CD4-positive, CD25-positive, alpha-beta regulatory T cell (primary cell): ENCODE measurements around the gene PHF8. TPM values are rescaled to one million over a fixed set of nuclear protein-coding genes. Genes with fewer than 3 reads are reported as not detected.

ENCODE experiments used
- ATAC-seq, 2 donors: fragments of 150-1000 bp; cut with Tn5 transposase; one replicate each; pipeline ENCODE4 v1.10.0; 2021; ENCODE audit warnings: low read depth in 2 of 2, moderate number of reproducible peaks in 2 of 2, moderate library complexity in 1 of 2
- DNase-seq, 3 donors: peaks; one replicate each; pipeline versions ENCODE4 v3.0.0 to v3.0.0-alpha.2; 2012 to 2022; ENCODE audit warnings: mixed read lengths in 1 of 3
- H3K27ac ChIP-seq: one replicate; pipeline ENCODE4 v1.7.0; 2013; ENCODE audit warnings: mild to moderate bottlenecking, low read length; ENCODE audit not compliant: insufficient read depth, poor library complexity, severe bottlenecking
- H3K27me3 ChIP-seq: one replicate; pipeline ENCODE4 v1.7.0; 2013; ENCODE audit warnings: low read length; ENCODE audit not compliant: control insufficient read depth, insufficient read depth
- H3K36me3 ChIP-seq: one replicate; pipeline ENCODE4 v1.7.0; 2013; ENCODE audit warnings: mild to moderate bottlenecking, low read length, moderate library complexity; ENCODE audit not compliant: control insufficient read depth, insufficient read depth
- H3K4me1 ChIP-seq: 2 replicates; pipeline ENCODE4 v1.7.0; 2013; ENCODE audit warnings: mild to moderate bottlenecking, low read length; ENCODE audit not compliant: insufficient read depth, control insufficient read depth, poor library complexity, severe bottlenecking
- H3K4me3 ChIP-seq: one replicate; pipeline ENCODE4 v1.7.0; 2013; ENCODE audit warnings: low read depth, mild to moderate bottlenecking, low read length, moderate library complexity
- H3K9me3 ChIP-seq, 2 experiments: 1 replicate in 1 of 2; 2 replicates in 1 of 2; pipeline ENCODE4 v1.7.0; 2013; ENCODE audit warnings: low read length in 2 of 2, mild to moderate bottlenecking in 1 of 2, moderate library complexity in 1 of 2; ENCODE audit not compliant: control insufficient read depth in 2 of 2
- H3K27ac Mint-ChIP-seq, 3 donors: one replicate each; pipeline ENCODE4 v1.8.0; 2020 to 2022; ENCODE audit warnings: mild to moderate bottlenecking in 3 of 3, mixed read lengths in 3 of 3, moderate library complexity in 2 of 3
- H3K27me3 Mint-ChIP-seq: one replicate; pipeline ENCODE4 v1.8.0; 2022; ENCODE audit warnings: mild to moderate bottlenecking, mixed read lengths
- H3K36me3 Mint-ChIP-seq: one replicate; pipeline ENCODE4 v1.8.0; 2020; ENCODE audit warnings: mixed read lengths
- H3K4me1 Mint-ChIP-seq, 4 donors: one replicate each; pipeline ENCODE4 v1.8.0; 2020 to 2022; ENCODE audit warnings: mixed read lengths in 4 of 4, mild to moderate bottlenecking in 1 of 4
- H3K4me3 Mint-ChIP-seq, 4 donors: one replicate each; pipeline ENCODE4 v1.8.0; 2020 to 2022; ENCODE audit warnings: mild to moderate bottlenecking in 4 of 4, mixed read lengths in 4 of 4, moderate library complexity in 3 of 4
- H3K9me3 Mint-ChIP-seq, 7 donors: one replicate each; pipeline ENCODE4 v1.8.0; 2020 to 2022; ENCODE audit warnings: mixed read lengths in 7 of 7, mild to moderate bottlenecking in 3 of 7, moderate library complexity in 2 of 7
- polyA plus RNA-seq, 4 donors: library from polyadenylated mRNA; unstranded; fragments of 300-500 nt; fragmentation: Illumina TruSeq; gene quantifications; one replicate each; pipeline ENCODE4 v1.2.3, GENCODE V29; 2021
- total RNA-seq: library from RNA; stranded (reverse); gene quantifications from one replicate; pipeline ENCODE4 v1.2.3, GENCODE V29; 2022

The PHF8 gene
- total and polyA plus RNA-seq, 5 donors from 2014 or later, result 17.2 to 65.8 (median 20.0) TPM

DNA sequence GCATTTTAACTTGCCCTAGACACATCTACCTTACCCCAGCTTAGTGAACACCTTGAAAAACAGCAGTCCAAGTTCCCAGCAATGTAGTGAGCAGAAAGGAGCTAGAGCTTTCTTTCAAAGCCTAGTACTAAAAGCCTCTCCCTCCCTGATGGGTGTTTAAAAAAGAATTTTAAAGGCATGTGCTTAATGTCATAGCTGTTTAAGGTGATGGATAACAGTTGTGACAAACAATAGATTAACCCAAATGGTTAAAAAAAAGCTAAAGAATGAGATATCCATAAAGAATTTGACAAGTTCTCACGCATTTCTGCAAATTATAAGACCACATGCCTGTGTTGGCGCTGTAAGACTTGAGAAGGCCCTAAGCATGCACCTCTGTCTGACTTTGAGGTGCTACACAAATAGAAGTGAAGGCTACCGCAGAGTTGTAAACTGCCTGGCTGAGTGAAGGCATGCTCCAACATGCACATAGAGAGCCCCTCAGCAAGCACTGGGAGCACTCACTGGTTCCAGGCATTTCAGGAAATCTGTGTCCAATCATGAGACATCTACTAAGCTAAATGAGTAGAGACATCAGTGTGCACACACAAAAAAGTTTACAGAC lies 94.0 kb downstream of the PHF8 start:
- Histone ChIP-seq H3K27ac (no peak overlapping the region), H3K4me1 (no peaks in the 10 kb centered on the region), H3K36me3 (peaks cover 27% of the 10 kb centered on the region), H3K9me3 (no peaks in the 10 kb centered on the region), H3K4me3 (no peak overlapping the region), H3K27me3 (no peaks in the 10 kb centered on the region)
- DNase-seq, result no peak
- Mint-ChIP-seq H3K4me3 (no peak overlapping the region), H3K36me3 (peaks cover 16% of the 10 kb centered on the region), H3K27ac (no peak overlapping the region), H3K27me3 (no peaks in the 10 kb centered on the region), H3K4me1 (peaks cover 0 to 5% (median 0%) of the 10 kb centered on the region in 4 donors), H3K9me3 (no peaks in the 10 kb centered on the region)
- no peak for ATAC-seq

DNA sequence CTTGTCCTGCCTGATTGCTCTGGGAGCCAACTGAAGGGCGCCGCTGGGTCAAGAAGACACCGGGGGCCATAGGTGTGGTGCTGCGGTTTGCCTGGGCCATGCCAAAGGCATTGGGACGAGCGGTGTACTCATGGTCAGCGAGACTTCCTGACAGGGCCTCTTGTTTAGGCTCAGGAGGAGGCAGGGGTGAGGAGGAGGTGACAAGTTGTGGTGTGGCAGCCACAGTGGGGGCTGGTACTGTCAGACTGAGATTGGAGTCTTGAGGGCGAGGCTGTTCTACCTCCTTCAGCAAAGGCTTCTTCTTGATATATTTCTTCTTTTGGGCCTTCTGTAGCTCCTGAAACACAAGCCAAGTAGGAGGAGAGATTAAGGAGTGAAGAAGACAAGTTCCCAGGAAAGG lies 104.1 kb downstream of the PHF8 start:
- no peaks in the 10 kb centered on the region for H3K9me3 ChIP-seq
- no peak for ATAC-seq
- Mint-ChIP-seq H3K9me3 (no peaks in the 10 kb centered on the region), H3K27me3 (no peaks in the 10 kb centered on the region), H3K36me3 (peaks cover 18% of the 10 kb centered on the region), H3K27ac (no peak overlapping the region), H3K4me1 (peaks cover 0 to 17% (median 6%) of the 10 kb centered on the region in 4 donors), H3K4me3 (no peak overlapping the region)
- no peak overlapping the region for H3K4me3 ChIP-seq
- peaks cover 4% of the 10 kb centered on the region for H3K4me1 ChIP-seq
- peaks cover 55% of the 10 kb centered on the region for H3K36me3 ChIP-seq
- H3K27me3 ChIP-seq, result no peaks in the 10 kb centered on the region
- H3K27ac ChIP-seq, result no peak overlapping the region
- no peak for DNase-seq

DNA sequence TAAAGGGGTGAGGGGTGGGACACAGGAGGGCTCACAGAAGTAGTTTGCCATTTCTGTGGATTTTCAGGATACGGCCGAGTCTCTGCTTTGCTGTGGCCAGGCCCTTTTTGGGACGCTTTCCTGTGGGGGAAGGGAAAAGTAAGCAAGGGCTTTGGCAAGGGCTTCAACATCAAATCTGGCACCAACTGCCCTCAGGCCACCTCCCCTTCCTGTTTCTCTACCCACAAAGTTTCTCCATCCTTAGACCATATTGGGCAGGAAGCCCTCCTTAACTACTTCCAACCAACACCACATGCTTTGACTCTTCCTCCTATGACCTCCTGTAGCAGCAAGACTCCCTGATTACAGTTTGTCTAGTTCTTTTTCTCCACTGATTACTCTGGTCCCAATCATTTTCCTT lies 105.1 kb downstream of the PHF8 start:
- no peaks in the 10 kb centered on the region for H3K9me3 ChIP-seq
- no peaks in the 10 kb centered on the region for H3K27me3 ChIP-seq
- Mint-ChIP-seq H3K9me3 (no peaks in the 10 kb centered on the region), H3K4me1 (peaks cover 0 to 22% (median 8%) of the 10 kb centered on the region in 4 donors), H3K27ac (no peak overlapping the region), H3K36me3 (peaks cover 21% of the 10 kb centered on the region), H3K27me3 (no peaks in the 10 kb centered on the region), H3K4me3 (no peak overlapping the region)
- peaks cover 53% of the 10 kb centered on the region for H3K36me3 ChIP-seq
- ATAC-seq (no peak), DNase-seq (peak in 1 of 3 donors; percentile 20)
- no peak overlapping the region for H3K4me3 ChIP-seq
- no peak overlapping the region for H3K27ac ChIP-seq
- H3K4me1 ChIP-seq, result peaks cover 4% of the 10 kb centered on the region

DNA sequence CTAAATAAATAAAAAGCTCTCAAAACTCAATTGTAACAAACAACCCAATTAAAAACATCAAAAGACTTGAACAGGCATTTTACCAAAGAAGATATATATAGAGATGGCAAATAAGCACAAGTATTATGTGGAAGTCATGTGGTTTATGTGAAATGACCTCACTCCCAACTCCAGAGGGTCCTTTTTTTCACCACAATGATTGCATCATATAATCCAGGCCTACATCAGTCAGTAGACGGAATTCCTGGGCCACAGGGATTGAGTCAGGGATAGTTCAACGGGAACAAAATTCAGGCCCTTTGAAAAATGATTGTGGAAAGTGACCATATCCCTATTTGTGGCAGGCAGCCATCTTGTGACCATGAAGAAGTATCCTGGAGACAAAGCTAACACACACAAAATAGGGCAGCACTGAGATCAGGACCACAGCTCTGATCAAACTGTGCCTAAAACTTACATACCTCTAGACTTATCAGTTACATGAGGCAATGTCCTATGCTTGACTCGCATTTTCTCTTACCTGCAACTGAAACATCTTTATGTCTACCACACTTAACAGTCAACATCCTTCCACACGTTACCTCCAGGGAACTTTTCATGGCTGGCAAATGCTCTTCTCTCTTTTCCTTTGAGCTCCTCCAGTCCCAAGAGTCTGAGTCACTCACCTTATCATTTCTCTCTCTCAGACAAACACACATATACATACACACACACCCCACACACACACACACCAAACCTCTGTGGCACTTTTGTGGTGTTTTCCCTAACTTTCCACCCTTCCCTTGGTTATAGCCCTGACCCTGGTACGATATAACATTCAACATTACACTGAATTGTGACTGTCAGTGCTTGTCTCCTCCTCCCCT lies 113.5 kb downstream of the PHF8 start:
- peaks cover 0 to 3% (median 0%) of the 10 kb centered on the region in 7 donors for H3K9me3 Mint-ChIP-seq
- Histone ChIP-seq H3K4me1 (peaks cover 3% of the 10 kb centered on the region), H3K9me3 (no peaks in the 10 kb centered on the region), H3K36me3 (no peaks in the 10 kb centered on the region), H3K27ac (no peak overlapping the region), H3K4me3 (no peak overlapping the region), H3K27me3 (no peaks in the 10 kb centered on the region)
- H3K27ac Mint-ChIP-seq, result no peak overlapping the region
- ATAC-seq (no peak), DNase-seq (no peak)
- H3K36me3 Mint-ChIP-seq, result peaks cover 3% of the 10 kb centered on the region
- H3K4me1 Mint-ChIP-seq, result peaks cover 0 to 10% (median 2%) of the 10 kb centered on the region in 4 donors
- H3K4me3 Mint-ChIP-seq, result no peak overlapping the region
- peaks cover 4% of the 10 kb centered on the region for H3K27me3 Mint-ChIP-seq

DNA sequence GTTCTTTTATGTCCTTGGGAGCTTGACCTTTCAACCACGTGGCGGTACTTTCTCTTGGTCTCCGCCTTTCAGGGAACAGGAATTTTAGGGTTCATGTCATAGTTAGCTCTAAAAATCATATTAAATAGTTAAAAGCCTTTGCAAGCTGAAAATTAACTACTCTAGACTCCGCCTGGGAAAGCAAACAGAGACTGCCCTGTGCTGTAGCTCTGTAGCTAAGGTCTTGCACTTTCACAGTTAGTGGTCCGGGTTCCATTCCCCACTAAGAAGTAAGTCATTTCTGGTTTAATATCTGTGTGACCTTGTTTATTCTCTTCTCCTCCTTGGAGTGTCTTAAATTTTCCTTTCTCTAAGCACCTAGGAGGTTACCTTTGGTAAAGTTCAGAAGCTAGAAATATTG lies 118.2 kb downstream of the PHF8 start:
- ATAC-seq, result no peak
- peaks cover 4% of the 10 kb centered on the region for H3K27me3 Mint-ChIP-seq
- H3K4me3 Mint-ChIP-seq, result no peak overlapping the region
- H3K36me3 Mint-ChIP-seq, result no peaks in the 10 kb centered on the region
- peaks cover 0 to under 1% (median 0%) of the 10 kb centered on the region in 7 donors for H3K9me3 Mint-ChIP-seq
- no peak overlapping the region for H3K27ac ChIP-seq
- no peaks in the 10 kb centered on the region for H3K4me1 ChIP-seq
- DNase-seq, result no peak
- no peaks in the 10 kb centered on the region for H3K4me1 Mint-ChIP-seq
- no peak overlapping the region for H3K27ac Mint-ChIP-seq
- H3K36me3 ChIP-seq, result no peaks in the 10 kb centered on the region
- no peaks in the 10 kb centered on the region for H3K27me3 ChIP-seq
- H3K9me3 ChIP-seq, result no peaks in the 10 kb centered on the region
- H3K4me3 ChIP-seq, result no peak overlapping the region

DNA sequence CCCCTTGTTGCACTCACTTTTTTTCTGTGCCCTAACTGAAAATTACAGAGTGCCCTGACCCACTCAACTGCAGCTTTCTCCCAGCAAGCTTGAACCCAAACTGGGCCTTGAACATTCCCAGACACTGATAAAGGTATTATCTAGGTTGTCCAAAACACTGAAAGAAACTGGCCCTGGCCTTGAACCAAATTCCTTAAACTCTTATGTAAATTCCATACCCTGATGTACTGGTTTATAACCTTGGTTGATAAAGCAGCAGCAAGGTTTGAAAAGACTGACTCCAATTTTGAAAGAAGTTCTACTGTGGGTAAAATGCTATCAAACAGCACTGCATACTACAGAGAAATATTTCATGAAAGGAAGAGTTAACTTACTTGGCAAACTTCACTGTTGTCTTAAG lies 125.6 kb downstream of the PHF8 start:
- peaks cover 4% of the 10 kb centered on the region for H3K27me3 Mint-ChIP-seq

DNA sequence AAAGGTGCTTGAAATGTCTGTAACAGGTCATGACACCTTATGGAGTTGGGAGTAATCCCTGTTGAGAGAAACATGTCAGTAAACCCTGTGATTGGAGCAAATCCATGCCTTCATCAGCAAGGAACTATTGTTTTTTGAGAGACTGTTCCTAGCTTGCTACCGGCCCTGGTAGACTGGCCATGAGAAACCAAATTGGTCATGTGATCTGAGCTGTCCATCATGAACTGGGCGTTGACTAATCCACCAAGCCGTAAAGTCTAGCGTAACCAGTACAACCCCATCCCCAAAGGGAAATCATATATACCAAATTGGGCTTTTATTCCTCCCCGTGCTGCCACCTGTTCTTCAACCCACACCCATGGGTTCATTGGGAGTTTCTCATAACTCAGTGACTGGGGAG lies 143.7 kb downstream of the PHF8 start:
- H3K9me3 ChIP-seq, result no peaks in the 10 kb centered on the region

More for the DNA sequence above, 125.6 kb downstream of the PHF8 start:
- Histone ChIP-seq H3K27ac (no peak overlapping the region), H3K4me1 (no peaks in the 10 kb centered on the region), H3K36me3 (no peaks in the 10 kb centered on the region), H3K9me3 (no peaks in the 10 kb centered on the region), H3K4me3 (no peak overlapping the region), H3K27me3 (no peaks in the 10 kb centered on the region)
- ATAC-seq (no peak), DNase-seq (no peak)
- Mint-ChIP-seq H3K4me3 (no peak overlapping the region), H3K36me3 (no peaks in the 10 kb centered on the region), H3K9me3 (no peaks in the 10 kb centered on the region), H3K4me1 (no peaks in the 10 kb centered on the region), H3K27ac (no peak overlapping the region)

More for the DNA sequence above, 143.7 kb downstream of the PHF8 start:
- Histone ChIP-seq H3K4me1 (no peaks in the 10 kb centered on the region), H3K4me3 (no peak overlapping the region), H3K27ac (no peak overlapping the region), H3K27me3 (no peaks in the 10 kb centered on the region), H3K36me3 (no peaks in the 10 kb centered on the region)
- peaks cover 0 to 4% (median 0%) of the 10 kb centered on the region in 7 donors for H3K9me3 Mint-ChIP-seq
- H3K4me1 Mint-ChIP-seq, result no peaks in the 10 kb centered on the region
- no peak overlapping the region for H3K27ac Mint-ChIP-seq
- ATAC-seq (no peak), DNase-seq (no peak)
- no peaks in the 10 kb centered on the region for H3K36me3 Mint-ChIP-seq
- no peaks in the 10 kb centered on the region for H3K27me3 Mint-ChIP-seq
- H3K4me3 Mint-ChIP-seq, result no peak overlapping the region
